Bronchial smooth muscle cell (primary cell): ENCODE data around the gene OR10P1. TPM values are rescaled to one million over a fixed set of nuclear protein-coding genes. Genes with fewer than 3 reads are reported as not detected.

Experiments
- total RNA-seq: library from RNA; depleted of rRNA; stranded (reverse); fragments of >200 nt; gene quantifications from 2 replicates; pipeline ENCODE4 v1.2.1, GENCODE V29; 2014

OR10P1 gene, protein sequence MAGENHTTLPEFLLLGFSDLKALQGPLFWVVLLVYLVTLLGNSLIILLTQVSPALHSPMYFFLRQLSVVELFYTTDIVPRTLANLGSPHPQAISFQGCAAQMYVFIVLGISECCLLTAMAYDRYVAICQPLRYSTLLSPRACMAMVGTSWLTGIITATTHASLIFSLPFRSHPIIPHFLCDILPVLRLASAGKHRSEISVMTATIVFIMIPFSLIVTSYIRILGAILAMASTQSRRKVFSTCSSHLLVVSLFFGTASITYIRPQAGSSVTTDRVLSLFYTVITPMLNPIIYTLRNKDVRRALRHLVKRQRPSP
- total RNA-seq = not detected in 2 replicates

DNA sequence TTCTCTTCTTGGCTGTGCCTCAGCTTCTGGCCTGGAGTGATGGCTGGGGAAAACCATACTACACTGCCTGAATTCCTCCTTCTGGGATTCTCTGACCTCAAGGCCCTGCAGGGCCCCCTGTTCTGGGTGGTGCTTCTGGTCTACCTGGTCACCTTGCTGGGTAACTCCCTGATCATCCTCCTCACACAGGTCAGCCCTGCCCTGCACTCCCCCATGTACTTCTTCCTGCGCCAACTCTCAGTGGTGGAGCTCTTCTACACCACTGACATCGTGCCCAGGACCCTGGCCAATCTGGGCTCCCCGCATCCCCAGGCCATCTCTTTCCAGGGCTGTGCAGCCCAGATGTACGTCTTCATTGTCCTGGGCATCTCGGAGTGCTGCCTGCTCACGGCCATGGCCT, at the start of gene OR10P1:
Gene OR10P1 (plus strand): TSS at position 40 of the 400 bp plus-strand sequence. CDS start 0 bp downstream, at position 40.

Other genes starting within 250 kb of the OR10P1 start
- not detected in 2 replicates for gene OR6C65, start 236.4 kb upstream of the OR10P1 start, total RNA-seq
- gene OR6C76, start 210.6 kb upstream of the OR10P1 start, total RNA-seq = 0.16 TPM in 1 of 2 replicates, not detected in the other
- gene OR6C2, start 192.8 kb upstream of the OR10P1 start, total RNA-seq = not detected in 2 replicates
- not detected in 2 replicates for gene OR6C70, start 166.8 kb upstream of the OR10P1 start, total RNA-seq
- gene OR6C68, start 144.5 kb upstream of the OR10P1 start, total RNA-seq = not detected in 2 replicates
- gene OR6C4, start 87.3 kb upstream of the OR10P1 start, total RNA-seq = not detected in 2 replicates
- gene OR2AP1, start 64.4 kb upstream of the OR10P1 start, total RNA-seq = not detected in 2 replicates
- gene ITGA7, start 71.0 kb downstream of the OR10P1 start, total RNA-seq = 2.7 and 3.8 TPM in 2 replicates
- 154 and 162 TPM in 2 replicates for gene BLOC1S1, start 79.2 kb downstream of the OR10P1 start, total RNA-seq
- gene RDH5, start 83.5 kb downstream of the OR10P1 start, total RNA-seq = 8.7 and 10.4 TPM in 2 replicates
- 3,848 and 5,531 TPM in 2 replicates for gene CD63, start 92.1 kb downstream of the OR10P1 start, total RNA-seq
- gene GDF11, start 106.2 kb downstream of the OR10P1 start, total RNA-seq = 4.5 and 5.0 TPM in 2 replicates
- 65.7 and 101 TPM in 2 replicates for gene SARNP, start 180.8 kb downstream of the OR10P1 start, total RNA-seq
- gene ORMDL2, start 181.1 kb downstream of the OR10P1 start, total RNA-seq = 20.8 and 23.9 TPM in 2 replicates
- 55.8 and 58.3 TPM in 2 replicates for gene DNAJC14, start 192.7 kb downstream of the OR10P1 start, total RNA-seq
- 6.0 and 6.1 TPM in 2 replicates for gene MMP19, start 206.0 kb downstream of the OR10P1 start, total RNA-seq